GM12875 (cell line): Measurements from ENCODE around the gene SCIN.
"Not testable (repeated sequence)": the region's sequence is repeated elsewhere in the genome, so short reads cannot be mapped to it uniquely, and the experiment has no call there.

Experiments used
- H3K4me3 ChIP-seq: one replicate; pipeline ENCODE4 v1.5.1; 2011; ENCODE audit warnings: low read depth, low read length, control low read depth
- TF ChIP-seq, protein P1 (sequence below): IDR thresholded peaks from 2 replicates; pipeline ENCODE4 v1.5.1; 2011; ENCODE audit warnings: low read depth, mild to moderate bottlenecking, control low read depth, inconsistent platforms, low read length, moderate library complexity, borderline replicate concordance; ENCODE audit not compliant: insufficient read depth

The SCIN gene

DNA sequence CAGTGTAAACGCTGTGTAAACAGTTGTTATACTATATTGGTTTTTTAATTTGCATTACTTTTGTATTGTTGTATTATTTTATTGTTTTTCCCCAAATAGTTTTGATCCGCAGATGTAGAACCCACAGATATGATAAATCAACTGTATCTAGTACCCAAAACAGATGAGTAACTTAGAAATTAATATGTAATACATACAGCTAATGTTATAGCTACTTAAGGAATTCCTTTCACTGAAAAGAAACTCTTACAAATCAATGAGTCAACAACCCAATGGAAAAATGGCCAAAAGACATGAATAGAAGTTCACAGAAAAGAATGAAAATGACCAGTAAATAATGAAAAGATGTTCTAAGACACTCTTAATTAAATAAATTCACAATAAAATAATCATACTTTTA is 84.6 kb downstream of the SCIN start:
- TF ChIP-seq, protein P1, sequence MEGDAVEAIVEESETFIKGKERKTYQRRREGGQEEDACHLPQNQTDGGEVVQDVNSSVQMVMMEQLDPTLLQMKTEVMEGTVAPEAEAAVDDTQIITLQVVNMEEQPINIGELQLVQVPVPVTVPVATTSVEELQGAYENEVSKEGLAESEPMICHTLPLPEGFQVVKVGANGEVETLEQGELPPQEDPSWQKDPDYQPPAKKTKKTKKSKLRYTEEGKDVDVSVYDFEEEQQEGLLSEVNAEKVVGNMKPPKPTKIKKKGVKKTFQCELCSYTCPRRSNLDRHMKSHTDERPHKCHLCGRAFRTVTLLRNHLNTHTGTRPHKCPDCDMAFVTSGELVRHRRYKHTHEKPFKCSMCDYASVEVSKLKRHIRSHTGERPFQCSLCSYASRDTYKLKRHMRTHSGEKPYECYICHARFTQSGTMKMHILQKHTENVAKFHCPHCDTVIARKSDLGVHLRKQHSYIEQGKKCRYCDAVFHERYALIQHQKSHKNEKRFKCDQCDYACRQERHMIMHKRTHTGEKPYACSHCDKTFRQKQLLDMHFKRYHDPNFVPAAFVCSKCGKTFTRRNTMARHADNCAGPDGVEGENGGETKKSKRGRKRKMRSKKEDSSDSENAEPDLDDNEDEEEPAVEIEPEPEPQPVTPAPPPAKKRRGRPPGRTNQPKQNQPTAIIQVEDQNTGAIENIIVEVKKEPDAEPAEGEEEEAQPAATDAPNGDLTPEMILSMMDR = no peak

GRCh38 chr7:12660423-12660822 is 89.9 kb downstream of the SCIN start:
- not testable (repeated sequence) for H3K4me3 ChIP-seq

More for the DNA sequence above, 84.6 kb downstream of the SCIN start:
- H3K4me3 ChIP-seq = no peak overlapping the region

GRCh38 chr7:12660986-12661385 is 90.5 kb downstream of the SCIN start:
- H3K4me3 ChIP-seq = not testable (repeated sequence)

- TF ChIP-seq, protein P1 = no peak
- H3K4me3 ChIP-seq = no peak overlapping the region
These were observed 91.1 kb downstream of the SCIN start for GRCh38 chr7:12661581-12661980.

GRCh38 chr7:12670000-12670729 is 99.6 kb downstream of the SCIN start:
- TF ChIP-seq, protein P1 = no peak
- H3K4me3 ChIP-seq = no peak overlapping the region

- TF ChIP-seq, protein P1 = no peak
These were observed 100.4 kb downstream of the SCIN start for GRCh38 chr7:12670743-12671520.

DNA sequence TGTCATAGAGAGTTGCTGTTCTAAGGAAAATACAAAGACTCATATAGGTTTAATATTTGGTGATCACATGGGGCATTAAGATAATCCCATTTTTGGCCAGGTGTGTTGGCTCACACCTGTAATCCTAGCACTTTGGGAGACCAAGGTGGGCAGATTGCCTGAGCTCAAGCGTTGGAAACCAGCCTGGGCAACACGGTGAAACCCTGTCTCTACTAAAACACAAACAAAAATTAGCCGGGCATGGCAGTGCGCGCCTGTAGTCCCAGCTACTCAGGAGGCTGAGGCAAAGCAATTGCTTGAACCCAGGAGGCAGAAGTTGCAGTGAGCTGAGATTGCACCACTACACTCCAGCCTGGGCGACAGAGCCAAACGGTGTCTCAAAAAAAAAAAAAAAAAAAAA is 102.9 kb downstream of the SCIN start:
- not testable (repeated sequence) for H3K4me3 ChIP-seq

More at GRCh38 chr7:12670743-12671520, 100.4 kb downstream of the SCIN start:
- no peak overlapping the region for H3K4me3 ChIP-seq

GRCh38 chr7:12674053-12674452 is 103.5 kb downstream of the SCIN start:
- no peak overlapping the region for H3K4me3 ChIP-seq
- TF ChIP-seq, protein P1 = no peak
